Psoas muscle (tissue), 8 donors: ENCODE data around the gene COL26A1. TPM values are rescaled to one million over a fixed set of nuclear protein-coding genes. Genes with fewer than 3 reads are reported as not detected.
"Not testable (repeated sequence)": the region's sequence is repeated elsewhere in the genome, so short reads cannot be mapped to it uniquely, and the experiment has no call there.

ENCODE experiments used
- ATAC-seq, 4 donors: fragments of 200-7000 bp; cut with Tn5 transposase; one replicate each; pipeline ENCODE4 v1.9.1; 2020; ENCODE audit warnings: moderate library complexity in 3 of 4, mild to moderate bottlenecking in 2 of 4
- DNase-seq, 2 donors: peaks; one replicate each; pipeline ENCODE4 v3.0.0-alpha.2; 2020
- H3K27ac ChIP-seq: fragments of 200-600 bp; one replicate; pipeline ENCODE4 v1.8.0; 2022
- H3K27me3 ChIP-seq, 3 donors: fragments of 200-600 bp in 1 of 3; one replicate each; pipeline versions ENCODE4 v1.6.1 to v1.8.0; 2013 to 2022; ENCODE audit warnings: low read length in 2 of 3, mild to moderate bottlenecking in 2 of 3, moderate library complexity in 1 of 3; ENCODE audit not compliant: insufficient read depth in 3 of 3
- H3K36me3 ChIP-seq, 2 donors: fragments of 200-600 bp in 1 of 2; one replicate each; pipeline versions ENCODE4 v1.6.1 to v1.8.0; 2013 to 2022; ENCODE audit warnings: low read depth in 1 of 2, mild to moderate bottlenecking in 1 of 2, moderate library complexity in 1 of 2; ENCODE audit not compliant: insufficient read depth in 1 of 2
- H3K4me1 ChIP-seq: fragments of 200-600 bp; one replicate; pipeline ENCODE4 v1.8.0; 2022
- H3K4me3 ChIP-seq: fragments of 200-600 bp; one replicate; pipeline ENCODE4 v1.8.0; 2022; ENCODE audit warnings: mild to moderate bottlenecking
- H3K9me3 ChIP-seq: fragments of 200-600 bp; one replicate; pipeline ENCODE4 v1.8.0; 2022
- CTCF ChIP-seq: fragments of 200-600 bp; IDR thresholded peaks from one replicate; pipeline ENCODE4 v1.8.0; 2022; ENCODE audit warnings: antibody characterized with exemption
- WGBS, 3 donors: extraction: QIAGEN DNeasy Blood & Tissue Kit; methylation state at CpG; one replicate each; pipeline versions ENCODE4 v1.1.6 to v1.1.7; 2013; 5-methylcytosine and 5-hydroxymethylcytosine counted together
- intact Hi-C, 2 donors: fragments of 100-400 bp; cut with DNase I; formaldehyde crosslinking; loops; one replicate each; pipeline versions ENCODE4 v1.11.0 to v1.14.2; 2022
- polyA plus RNA-seq, 3 donors: library from polyadenylated mRNA; stranded (reverse); fragments of 200-250 nt; gene quantifications; one replicate each; pipeline ENCODE4 v1.2.3, GENCODE V29; 2013
- total RNA-seq, 4 donors: library from RNA; stranded (reverse); fragmentation: NEBNext Ultra II Directional in 2 of 4; extraction: Animal tissue kit (Norgen Biotek cat#: 25700) in 2 of 4; gene quantifications; one replicate each; pipeline versions ENCODE4 v1.2.1 to v1.2.4, GENCODE V29; 2021 to 2023
- donor health status: healthy with polysubstance abuse.
- donor health status: DM: no; HTN: no; CAD: no; lungs with moderate emphysema.
- donor health status: Bipolar disorder and iron deficiency.
- donor health status: healthy.
- donor health status: DM: yes; HTN: yes; CAD: no.
- donor health status: DM: no; HTN: no; CAD: no.
- donor health status: DM: no; HTN: no; CAD: no.
- donor health status: DM: yes; HTN: yes; CAD: no.

The COL26A1 gene
- total and polyA plus RNA-seq, 7 donors: 0.03 TPM; not detected in 6

- H3K9me3 ChIP-seq: no peaks in the 10 kb centered on the region
- no peak overlapping the region for H3K4me3 ChIP-seq
- intact Hi-C loops: loop anchor here (5.0 to 10.0 kb wide), 4 partner anchors 85 to 673 kb away; no protein-coding TSS in a partner anchor
- H3K36me3 ChIP-seq: no peaks in the 10 kb centered on the region
- H3K4me1 ChIP-seq: peaks cover 4% of the 10 kb centered on the region
- ATAC-seq (peak in 3 of 4 donors; percentile 5 to 25 (median 23)), DNase-seq (no peak)
- WGBS, 3 donors: 55 to 64% (median 62%) methylated on average over 12 of the region's 12 CpGs
- no peak for TF ChIP-seq CTCF
- no peaks in the 10 kb centered on the region for H3K27me3 ChIP-seq
- H3K27ac ChIP-seq: no peak overlapping the region
Measured at GRCh38 chr7:101602082-101602481, 239.4 kb downstream of the COL26A1 start.

GRCh38 chr7:101602484-101603241, 240.0 kb downstream of the COL26A1 start:
- Histone ChIP-seq H3K27me3 (no peaks in the 10 kb centered on the region), H3K4me1 (peaks cover 4% of the 10 kb centered on the region), H3K9me3 (no peaks in the 10 kb centered on the region), H3K27ac (no peak overlapping the region), H3K4me3 (no peak overlapping the region), H3K36me3 (no peaks in the 10 kb centered on the region)
- intact Hi-C loops: loop anchor here (5.0 to 10.0 kb wide), 4 partner anchors 85 to 672 kb away; no protein-coding TSS in a partner anchor
- 27 to 38% (median 28%) methylated on average over 23 to 25 of the region's 25 CpGs for WGBS, 3 donors
- peak; percentile 94 to 98 (median 94) for ATAC-seq
- TF ChIP-seq CTCF: peak; percentile 95
- peak; percentile 81 to 88 for DNase-seq

- no peaks in the 10 kb centered on the region for H3K27me3 ChIP-seq
- no peak for TF ChIP-seq CTCF
- H3K4me3 ChIP-seq: no peak overlapping the region
- WGBS, 3 donors: 68 to 82% (median 69%) methylated on average over 4 to 5 of the region's 5 CpGs
- H3K9me3 ChIP-seq: no peaks in the 10 kb centered on the region
- peaks cover 4% of the 10 kb centered on the region for H3K4me1 ChIP-seq
- intact Hi-C loops: loop anchor here (5.0 to 10.0 kb wide), 4 partner anchors 83 to 670 kb away; no protein-coding TSS in a partner anchor
- no peak overlapping the region for H3K27ac ChIP-seq
- DNase-seq: no peak
- no peak for ATAC-seq
- H3K36me3 ChIP-seq: no peaks in the 10 kb centered on the region
Measured at GRCh38 chr7:101604331-101604933, 241.8 kb downstream of the COL26A1 start.

- H3K27me3 ChIP-seq, ATAC-seq, H3K9me3 ChIP-seq, H3K36me3 ChIP-seq, H3K4me1 ChIP-seq, DNase-seq, H3K27ac ChIP-seq, H3K4me3 ChIP-seq: not testable (repeated sequence)
- WGBS, 3 donors: 85 to 92% (median 86%) methylated on average over 2 of the region's 2 CpGs
- intact Hi-C loops: loop anchor here (5.0 to 10.0 kb wide), 4 partner anchors 82 to 670 kb away; no protein-coding TSS in a partner anchor
Measured at GRCh38 chr7:101604934-101605332, 242.3 kb downstream of the COL26A1 start.
